ENCODE results near the gene BHLHE23. TPM values are rescaled to one million over a fixed set of nuclear protein-coding genes. Genes with fewer than 3 reads are reported as not detected.

The BHLHE23 gene
- total RNA-seq, 2 donors from 2014 or later, result not detected

DNA sequence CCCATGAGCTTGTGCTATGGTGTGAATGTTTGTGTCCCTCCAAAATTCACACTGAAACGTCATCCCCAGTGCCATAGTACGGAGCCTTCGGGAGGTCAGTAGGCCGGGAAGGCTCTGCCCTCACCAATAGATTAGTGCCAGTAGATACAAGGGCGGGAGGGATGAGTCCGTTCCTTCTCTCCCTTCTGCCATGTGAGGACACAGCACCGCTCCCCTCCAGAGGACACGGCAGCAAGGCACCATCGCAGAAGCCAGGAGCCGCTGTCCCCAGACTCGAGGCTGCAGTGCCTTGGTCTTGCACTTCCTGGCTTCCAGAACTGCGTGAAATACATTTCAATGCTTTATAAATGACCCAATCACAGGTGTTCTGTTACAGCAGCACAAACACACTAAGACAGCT, 39.2 kb upstream of the BHLHE23 start:
- TF ChIP-seq, protein P1, sequence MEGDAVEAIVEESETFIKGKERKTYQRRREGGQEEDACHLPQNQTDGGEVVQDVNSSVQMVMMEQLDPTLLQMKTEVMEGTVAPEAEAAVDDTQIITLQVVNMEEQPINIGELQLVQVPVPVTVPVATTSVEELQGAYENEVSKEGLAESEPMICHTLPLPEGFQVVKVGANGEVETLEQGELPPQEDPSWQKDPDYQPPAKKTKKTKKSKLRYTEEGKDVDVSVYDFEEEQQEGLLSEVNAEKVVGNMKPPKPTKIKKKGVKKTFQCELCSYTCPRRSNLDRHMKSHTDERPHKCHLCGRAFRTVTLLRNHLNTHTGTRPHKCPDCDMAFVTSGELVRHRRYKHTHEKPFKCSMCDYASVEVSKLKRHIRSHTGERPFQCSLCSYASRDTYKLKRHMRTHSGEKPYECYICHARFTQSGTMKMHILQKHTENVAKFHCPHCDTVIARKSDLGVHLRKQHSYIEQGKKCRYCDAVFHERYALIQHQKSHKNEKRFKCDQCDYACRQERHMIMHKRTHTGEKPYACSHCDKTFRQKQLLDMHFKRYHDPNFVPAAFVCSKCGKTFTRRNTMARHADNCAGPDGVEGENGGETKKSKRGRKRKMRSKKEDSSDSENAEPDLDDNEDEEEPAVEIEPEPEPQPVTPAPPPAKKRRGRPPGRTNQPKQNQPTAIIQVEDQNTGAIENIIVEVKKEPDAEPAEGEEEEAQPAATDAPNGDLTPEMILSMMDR (IDR thresholded peaks at IDR 0.05), result no peak
- H3K36me3 ChIP-seq, result no peaks in the 10 kb centered on the region
- no peaks in the 10 kb centered on the region for H3K9me3 ChIP-seq
- intact Hi-C loops (cut with DNase I), result no loop called here
- H3K4me3 ChIP-seq, result no peak overlapping the region
- no peak overlapping the region for H3K9ac ChIP-seq (ENCODE audit: low read depth in 2 of 2, low read length in 2 of 2)
- no peak for DNase-seq
- no peaks in the 10 kb centered on the region for H3K27me3 ChIP-seq
- H3K4me1 ChIP-seq, result no peaks in the 10 kb centered on the region
- H3K27ac ChIP-seq, result no peak overlapping the region

DNA sequence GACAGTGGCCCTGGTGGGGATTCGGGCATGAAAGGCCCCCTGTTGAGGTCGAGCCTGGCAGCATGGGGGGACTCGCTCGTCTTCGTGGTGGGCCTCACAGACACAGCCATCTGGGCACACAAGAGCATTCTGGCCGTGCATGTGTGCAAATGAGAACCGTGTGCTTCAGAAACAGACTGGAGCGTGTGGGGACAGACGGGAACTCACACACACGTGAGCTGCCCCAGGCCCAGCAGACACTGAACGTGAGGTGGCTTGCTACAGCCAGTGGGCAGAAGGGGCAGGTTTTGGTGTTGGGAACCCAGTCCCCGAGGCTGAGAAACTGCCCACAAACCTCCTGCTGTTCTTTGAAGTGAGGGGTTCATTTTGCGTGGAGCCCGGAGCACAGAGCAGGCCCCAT, 38.6 kb upstream of the BHLHE23 start:
- H3K9me3 ChIP-seq, result no peaks in the 10 kb centered on the region
- TF ChIP-seq, protein P1 (IDR thresholded peaks at IDR 0.05), result no peak
- intact Hi-C loops (cut with DNase I), result no loop called here
- no peak overlapping the region for H3K9ac ChIP-seq (ENCODE audit: low read depth in 2 of 2, low read length in 2 of 2)
- no peak for DNase-seq
- no peaks in the 10 kb centered on the region for H3K4me1 ChIP-seq
- H3K27me3 ChIP-seq, result no peaks in the 10 kb centered on the region
- H3K36me3 ChIP-seq, result no peaks in the 10 kb centered on the region
- no peak overlapping the region for H3K27ac ChIP-seq
- H3K4me3 ChIP-seq, result no peak overlapping the region

- TF ChIP-seq, protein P1 (IDR thresholded peaks at IDR 0.05), result no peak
- no peaks in the 10 kb centered on the region for H3K36me3 ChIP-seq
- H3K9ac ChIP-seq (ENCODE audit: low read depth in 2 of 2, low read length in 2 of 2), result no peak overlapping the region
- no peak overlapping the region for H3K4me3 ChIP-seq
- no peak for DNase-seq
- H3K27ac ChIP-seq, result no peak overlapping the region
- H3K4me1 ChIP-seq, result no peaks in the 10 kb centered on the region
- no peaks in the 10 kb centered on the region for H3K27me3 ChIP-seq
- intact Hi-C loops (cut with DNase I), result no loop called here
- H3K9me3 ChIP-seq, result no peaks in the 10 kb centered on the region
Measured at GRCh38 chr20:63044605-63045004, 37.8 kb upstream of the BHLHE23 start.

DNA sequence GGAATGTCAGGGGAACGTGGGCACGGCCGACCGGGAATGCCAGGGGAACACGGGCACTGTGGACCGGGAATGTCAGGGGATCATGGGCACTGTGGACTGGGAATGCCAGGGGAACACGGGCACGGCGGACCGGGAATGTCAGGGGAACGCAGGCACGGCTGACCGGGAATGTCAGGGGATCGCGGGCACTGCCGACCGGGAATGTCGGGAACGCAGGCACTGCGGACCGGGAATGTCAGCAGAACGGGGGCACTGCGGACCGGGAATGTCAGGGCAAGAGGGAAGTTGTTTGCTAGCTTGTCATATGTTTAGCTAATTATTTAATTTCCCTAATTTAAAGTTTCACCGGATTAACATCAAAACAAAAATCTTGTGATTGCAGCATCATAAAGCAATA, 37.4 kb upstream of the BHLHE23 start:
- TF ChIP-seq, protein P1 (IDR thresholded peaks at IDR 0.05), result no peak
- Histone ChIP-seq H3K9ac (ENCODE audit: low read depth in 2 of 2, low read length in 2 of 2) (no peak overlapping the region), H3K9me3 (no peaks in the 10 kb centered on the region), H3K27me3 (no peaks in the 10 kb centered on the region), H3K4me3 (no peak overlapping the region), H3K4me1 (no peaks in the 10 kb centered on the region), H3K27ac (no peak overlapping the region), H3K36me3 (no peaks in the 10 kb centered on the region)
- no peak for DNase-seq
- intact Hi-C loops (cut with DNase I), result no loop called here

DNA sequence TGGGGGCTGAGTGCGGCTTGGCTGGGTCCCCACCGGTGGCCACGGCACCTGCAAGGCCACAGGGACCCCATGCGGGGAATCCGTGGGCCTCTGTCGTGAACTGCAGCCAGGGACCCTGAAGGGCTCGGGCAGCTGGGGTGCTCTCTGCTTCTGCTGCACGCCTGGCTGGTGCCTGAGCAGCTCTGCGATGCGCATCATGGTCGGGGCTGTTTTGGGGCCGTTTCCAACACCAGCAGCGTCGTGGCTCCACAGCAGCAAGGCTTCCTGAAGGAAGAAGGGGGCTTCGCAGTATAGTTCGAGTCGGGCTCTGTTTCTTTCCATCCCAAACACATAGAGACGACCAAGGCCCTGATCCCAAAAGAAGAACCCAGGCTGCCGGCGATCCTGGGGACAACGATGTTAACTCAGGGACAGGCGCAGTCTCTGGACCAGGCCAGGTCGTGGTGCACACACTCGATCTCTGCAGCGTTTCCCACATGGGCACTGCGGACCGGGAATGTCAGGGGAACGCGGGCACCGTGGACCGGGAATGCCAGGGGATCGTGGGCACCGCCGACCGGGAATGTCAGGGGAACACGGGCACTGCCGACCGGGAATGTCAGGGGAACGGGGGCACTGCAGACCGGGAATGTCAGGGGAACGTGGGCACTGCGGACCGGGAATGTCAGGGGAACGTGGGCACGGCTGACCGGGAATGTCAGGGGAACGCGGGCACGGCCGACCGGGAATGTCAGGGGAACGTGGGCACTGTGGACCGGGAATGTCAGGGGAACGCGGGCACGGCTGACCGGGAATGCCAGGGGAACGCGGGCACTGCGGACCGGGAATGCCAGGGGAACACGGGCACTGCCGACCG, 36.8 kb upstream of the BHLHE23 start:
- TF ChIP-seq, protein P1 (IDR thresholded peaks at IDR 0.05), result no peak
- no peak overlapping the region for H3K9ac ChIP-seq (ENCODE audit: low read depth in 2 of 2, low read length in 2 of 2)
- no peak overlapping the region for H3K4me3 ChIP-seq
- H3K9me3 ChIP-seq, result no peaks in the 10 kb centered on the region
- intact Hi-C loops (cut with DNase I), result no loop called here
- H3K36me3 ChIP-seq, result no peaks in the 10 kb centered on the region
- no peaks in the 10 kb centered on the region for H3K4me1 ChIP-seq
- DNase-seq, result no peak
- no peak overlapping the region for H3K27ac ChIP-seq
- no peaks in the 10 kb centered on the region for H3K27me3 ChIP-seq
